Cardiac atrium fibroblast (primary cell): ENCODE measurements around the gene FRG2. TPM values are rescaled to one million over a fixed set of nuclear protein-coding genes. Genes with fewer than 3 reads are reported as not detected.

Experiments
- total RNA-seq: library from RNA; depleted of rRNA; stranded (reverse); fragments of >200 nt; gene quantifications from 2 replicates; pipeline ENCODE4 v1.2.3, GENCODE V29; 2015

Gene FRG2
- total RNA-seq: not detected in 2 replicates

GRCh38 chr4:190027156-190027555, at the start of gene FRG2:
Gene FRG2 (minus strand): TSS chr4:190027256. CDS start chr4:190027204, 52 bp downstream.

GRCh38 chr4:190064342-190064741, 37.3 kb upstream of the FRG2 start, which contains the start of gene DBET:
Gene DBET (plus strand): TSS chr4:190064502.

Other genes starting within 250 kb of the FRG2 start
- 16.8 and 25.9 TPM in 2 replicates for gene FRG1, start 86.4 kb downstream of the FRG2 start, total RNA-seq
- gene DBET, start 37.2 kb upstream of the FRG2 start, total RNA-seq: not detected in 2 replicates
- gene DUX4, start 146.5 kb upstream of the FRG2 start, total RNA-seq: not detected in 2 replicates